AG10803 (cell line): ENCODE data around the gene GARS1.

Source experiments
- DNase-seq: peaks from one replicate; pipeline ENCODE4 v3.0.0; 2010; ENCODE audit warnings: low read depth
- H3K4me3 ChIP-seq: 2 replicates; pipeline ENCODE4 v1.5.1; 2011; ENCODE audit warnings: mild to moderate bottlenecking, low read length, control low read depth
- CTCF ChIP-seq: conservative IDR thresholded peaks from 2 replicates; pipeline ENCODE4 v1.5.1; 2011; ENCODE audit warnings: mild to moderate bottlenecking, low read length, control low read depth, inconsistent platforms

The GARS1 gene

GRCh38 chr7:30648744-30649540 lies 54.3 kb downstream of the GARS1 start:
- no peak for TF ChIP-seq CTCF
- no peak for DNase-seq

DNA sequence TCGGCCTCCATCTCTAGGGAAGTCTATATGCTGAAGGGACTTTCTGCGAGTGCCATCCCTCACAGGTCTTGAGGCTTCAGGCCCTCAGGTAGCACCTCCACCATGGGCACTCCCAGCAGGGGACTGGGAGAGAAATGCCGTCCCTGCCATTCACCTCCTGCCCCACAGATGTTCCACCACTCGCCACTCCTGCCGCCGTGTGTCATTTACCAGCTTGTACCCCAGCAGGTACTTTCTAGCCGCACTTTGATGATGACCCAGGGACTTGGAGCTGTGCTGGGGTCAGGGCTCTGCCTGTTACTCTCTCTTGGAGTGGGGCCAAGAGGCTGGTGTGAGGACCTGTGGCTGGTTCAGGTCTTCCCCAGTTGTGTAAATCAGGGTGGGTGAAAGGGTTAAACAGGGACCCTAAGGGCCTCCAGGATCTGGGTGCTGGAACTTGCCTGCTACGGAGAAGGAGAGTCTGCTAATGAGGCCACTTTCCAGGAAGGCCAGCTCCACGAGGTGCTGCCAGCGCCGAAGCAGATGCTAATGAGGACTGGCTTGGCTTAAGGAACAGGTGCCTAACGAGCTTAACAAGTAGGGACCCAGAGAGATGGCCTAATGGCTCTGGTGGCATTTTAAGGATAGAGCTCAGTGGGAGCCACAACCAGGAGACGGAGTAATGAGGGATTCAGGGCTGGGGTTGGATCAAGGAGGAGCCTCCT lies 55.2 kb downstream of the GARS1 start:
- no peak for DNase-seq
- no peak for TF ChIP-seq CTCF
- H3K4me3 ChIP-seq: no peak overlapping the region

More at GRCh38 chr7:30648744-30649540, 54.3 kb downstream of the GARS1 start:
- H3K4me3 ChIP-seq: no peak overlapping the region

- no peak overlapping the region for H3K4me3 ChIP-seq
- TF ChIP-seq CTCF: no peak
- no peak for DNase-seq
Observed at GRCh38 chr7:30650421-30650808, 55.7 kb downstream of the GARS1 start.

DNA sequence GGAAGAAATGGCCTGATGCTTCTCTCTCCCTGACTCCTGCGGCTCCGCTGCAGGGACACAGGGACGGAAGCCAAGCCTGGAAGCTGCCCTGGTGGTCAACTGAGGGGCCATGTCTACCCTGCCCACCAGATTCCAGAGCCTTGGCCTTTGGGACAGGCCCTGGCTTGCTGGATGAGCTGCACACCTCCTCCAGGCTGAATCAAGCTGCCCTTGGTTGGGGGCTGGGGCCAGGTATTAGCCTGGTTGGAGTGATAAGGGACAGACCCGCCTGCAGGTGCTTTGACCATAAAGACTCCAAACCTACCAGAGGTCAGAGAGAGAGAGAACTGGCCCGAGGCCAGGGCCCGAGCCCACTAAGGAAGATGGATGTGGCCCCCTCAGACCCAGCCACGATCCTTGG lies 57.5 kb downstream of the GARS1 start:
- H3K4me3 ChIP-seq: no peak overlapping the region
- no peak for TF ChIP-seq CTCF
- DNase-seq: no peak

DNA sequence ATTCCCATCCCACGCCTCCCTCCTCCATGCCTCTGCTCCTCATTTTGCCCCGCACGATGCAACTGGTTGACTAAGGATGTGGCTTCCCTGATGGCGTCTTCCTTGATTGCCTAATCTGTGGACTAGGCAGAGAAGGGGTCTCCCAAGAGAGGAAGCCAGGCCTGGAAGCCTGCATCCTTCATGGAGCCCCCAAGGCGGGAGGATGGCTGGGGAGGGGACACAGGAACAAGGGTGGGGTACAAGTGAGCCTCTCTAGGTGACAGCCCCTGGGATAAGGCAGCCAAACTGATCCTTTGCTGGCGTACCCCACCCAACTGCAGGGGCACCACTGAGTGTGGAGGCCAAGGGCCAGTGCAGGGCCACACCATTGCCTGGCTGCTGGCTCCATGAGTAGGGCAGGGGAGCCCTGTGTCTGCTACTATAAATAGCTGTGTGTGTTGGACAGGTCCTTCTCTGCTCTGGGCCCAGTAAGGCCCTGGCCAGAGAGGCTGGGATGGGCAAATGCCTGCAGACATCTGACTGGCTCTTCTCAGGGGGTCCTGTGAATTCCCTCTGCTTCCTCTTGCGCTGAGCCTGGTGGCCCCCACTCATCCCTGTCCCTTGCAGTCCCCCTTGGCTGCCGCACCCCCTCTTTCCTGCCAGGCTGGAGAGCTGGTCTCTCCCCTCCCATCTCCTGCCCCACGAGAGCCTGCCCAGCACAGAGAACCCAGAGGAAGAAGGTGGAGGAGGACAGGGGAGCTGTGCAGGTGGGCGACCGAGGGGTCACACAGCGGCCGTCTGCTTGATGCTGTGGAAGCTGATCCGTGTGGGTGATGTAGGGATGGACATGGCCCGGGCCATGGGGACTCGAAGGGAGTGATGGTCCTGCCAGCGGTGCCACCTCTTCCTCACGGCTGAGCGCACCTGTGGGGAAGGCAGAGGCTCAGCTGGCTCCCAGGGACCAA lies 58.3 kb downstream of the GARS1 start:
- no peak overlapping the region for H3K4me3 ChIP-seq
- DNase-seq: no peak
- no peak for TF ChIP-seq CTCF

DNA sequence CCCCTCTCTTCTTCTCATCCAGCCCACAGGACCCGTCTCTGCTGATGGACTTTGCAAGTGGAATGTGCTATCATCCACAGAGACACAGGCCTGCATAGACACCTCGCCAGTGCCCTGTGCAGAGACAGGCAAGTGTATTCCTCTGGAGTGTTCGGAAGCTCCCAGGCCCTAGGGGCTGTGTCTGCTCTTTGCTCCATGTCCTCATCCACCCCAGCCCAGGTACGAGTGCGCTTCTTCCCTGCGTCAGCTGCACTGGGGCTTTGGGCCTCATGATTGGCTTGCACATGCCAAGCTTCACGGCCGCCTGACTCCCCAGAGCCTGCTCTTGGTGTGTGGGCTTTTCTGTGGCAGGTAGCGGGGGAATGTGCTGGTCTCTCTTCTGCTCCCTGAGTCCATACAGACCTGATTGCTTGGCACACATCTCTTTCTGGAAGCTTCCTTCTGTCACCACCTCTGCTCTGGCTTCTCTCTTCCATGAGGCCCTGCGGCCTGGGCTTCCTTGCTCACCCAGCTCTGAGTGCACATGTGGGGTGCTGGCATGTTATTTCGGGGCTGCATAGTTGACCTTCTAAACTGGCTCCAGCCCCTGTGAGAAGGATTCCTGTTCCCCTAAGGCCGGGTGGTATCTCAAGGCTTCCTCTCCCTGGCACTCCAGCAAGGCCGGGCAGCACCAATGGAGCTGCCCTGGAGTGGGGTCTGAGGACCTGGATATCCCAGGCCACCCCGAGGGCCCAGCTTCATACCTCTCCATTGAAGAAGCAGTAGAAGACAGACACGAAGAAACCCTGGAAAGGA lies 59.8 kb downstream of the GARS1 start:
- H3K4me3 ChIP-seq: no peak overlapping the region
- TF ChIP-seq CTCF: no peak
- no peak for DNase-seq
